Suprapubic skin (tissue), 4 donors: ENCODE results near the gene NRP2.

Experiments
- EP300 ChIP-seq: sonication (generic); formaldehyde crosslinking; IDR thresholded peaks from one replicate; pipeline ENCODE4 v1.6.1; 2017; ENCODE audit warnings: antibody characterized with exemption
- POLR2A ChIP-seq, 2 donors: fragments of 450-650 bp; IDR thresholded peaks; one replicate each; pipeline ENCODE4 v1.6.1; 2017; ENCODE audit warnings: antibody characterized with exemption in 2 of 2, mild to moderate bottlenecking in 2 of 2, moderate library complexity in 2 of 2
- POLR2AphosphoS5 ChIP-seq, 3 donors: sonication (generic); formaldehyde crosslinking; IDR thresholded peaks; one replicate each; pipeline ENCODE4 v1.6.1; 2017; ENCODE audit warnings: antibody characterized with exemption in 3 of 3
- TF ChIP-seq, protein P1 (sequence below), 2 donors: fragments of 200-600 bp in 1 of 2; fragments of 450-650 bp in 1 of 2; sonication (generic) in 1 of 2; IDR thresholded peaks; one replicate each; pipeline ENCODE4 v1.5.1; 2016 to 2019; ENCODE audit warnings: antibody characterized with exemption in 2 of 2, mild to moderate bottlenecking in 1 of 2, moderate library complexity in 1 of 2

DNA sequence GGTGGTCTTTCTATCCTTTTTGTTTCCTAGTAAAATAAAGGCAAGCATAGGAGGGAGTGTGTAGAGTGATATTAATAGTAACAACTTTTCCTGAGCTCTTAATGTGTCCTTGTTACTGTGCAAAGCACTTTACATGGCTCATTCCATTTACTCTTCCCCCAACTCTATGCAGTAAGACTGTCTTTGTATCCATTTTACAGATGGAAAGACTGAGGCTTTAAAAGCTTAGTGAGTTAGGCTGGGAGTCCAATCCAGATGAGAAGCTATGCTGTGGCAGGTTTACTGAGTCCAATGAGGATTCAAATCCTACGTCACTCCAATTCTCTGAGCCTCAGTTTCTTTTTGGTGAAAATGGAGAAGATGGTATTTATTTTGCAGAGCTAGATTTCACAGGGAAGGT lies 77.4 kb downstream of the NRP2 start:
- TF ChIP-seq, protein P1, sequence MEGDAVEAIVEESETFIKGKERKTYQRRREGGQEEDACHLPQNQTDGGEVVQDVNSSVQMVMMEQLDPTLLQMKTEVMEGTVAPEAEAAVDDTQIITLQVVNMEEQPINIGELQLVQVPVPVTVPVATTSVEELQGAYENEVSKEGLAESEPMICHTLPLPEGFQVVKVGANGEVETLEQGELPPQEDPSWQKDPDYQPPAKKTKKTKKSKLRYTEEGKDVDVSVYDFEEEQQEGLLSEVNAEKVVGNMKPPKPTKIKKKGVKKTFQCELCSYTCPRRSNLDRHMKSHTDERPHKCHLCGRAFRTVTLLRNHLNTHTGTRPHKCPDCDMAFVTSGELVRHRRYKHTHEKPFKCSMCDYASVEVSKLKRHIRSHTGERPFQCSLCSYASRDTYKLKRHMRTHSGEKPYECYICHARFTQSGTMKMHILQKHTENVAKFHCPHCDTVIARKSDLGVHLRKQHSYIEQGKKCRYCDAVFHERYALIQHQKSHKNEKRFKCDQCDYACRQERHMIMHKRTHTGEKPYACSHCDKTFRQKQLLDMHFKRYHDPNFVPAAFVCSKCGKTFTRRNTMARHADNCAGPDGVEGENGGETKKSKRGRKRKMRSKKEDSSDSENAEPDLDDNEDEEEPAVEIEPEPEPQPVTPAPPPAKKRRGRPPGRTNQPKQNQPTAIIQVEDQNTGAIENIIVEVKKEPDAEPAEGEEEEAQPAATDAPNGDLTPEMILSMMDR (IDR thresholded peaks at IDR 0.05), result no peak
- TF ChIP-seq POLR2A (IDR thresholded peaks at IDR 0.05) (no peak), POLR2AphosphoS5 (IDR thresholded peaks at IDR 0.05) (no peak), EP300 (no peak)
